Measurements from ENCODE around the gene FXN.

GRCh38 chr9:69036799-69037198 lies 1.2 kb downstream of the FXN start:
- TF ChIP-seq REST (IDR thresholded peaks at IDR 0.05; ENCODE audit: insufficient read depth in 1 of 2, low read depth in 2 of 2, low read length in 1 of 2), result no peak
- no peak for TF ChIP-seq POLR2AphosphoS5 (IDR thresholded peaks at IDR 0.05; ENCODE audit: low read depth, low read length)
- TF ChIP-seq CTCF (IDR thresholded peaks at IDR 0.05), result no peak
- no peak for TF ChIP-seq SIN3A (IDR thresholded peaks at IDR 0.05; ENCODE audit: borderline replicate concordance, insufficient read depth, low read depth, low read length)

All from Panc1 (cell line).